Measurements from ENCODE around the gene PPP1R18.
"Not testable (repeated sequence)": the region's sequence is repeated elsewhere in the genome, so short reads cannot be mapped to it uniquely, and the experiment has no call there.

PPP1R18 gene

GRCh38 chr6:30670760-30671527 lies 15.5 kb downstream of the PPP1R18 start:
- in situ Hi-C loops (cut with MboI; ENCODE audit: low sequenced_read_pairs): no loop called here

GRCh38 chr6:30666300-30666699 lies 20.1 kb downstream of the PPP1R18 start:
- in situ Hi-C loops (cut with MboI; ENCODE audit: low sequenced_read_pairs): not testable (repeated sequence)

- in situ Hi-C loops (cut with MboI; ENCODE audit: low sequenced_read_pairs): no loop called here
These were observed 21.3 kb downstream of the PPP1R18 start for GRCh38 chr6:30664994-30665767.

GRCh38 chr6:30657922-30658321 lies 28.5 kb downstream of the PPP1R18 start:
- in situ Hi-C loops (cut with MboI; ENCODE audit: low sequenced_read_pairs): not testable (repeated sequence)

GRCh38 chr6:30657454-30657853 lies 29.0 kb downstream of the PPP1R18 start:
- in situ Hi-C loops (cut with MboI; ENCODE audit: low sequenced_read_pairs): no loop called here

- in situ Hi-C loops (cut with MboI; ENCODE audit: low sequenced_read_pairs): no loop called here
These were observed 29.9 kb downstream of the PPP1R18 start for GRCh38 chr6:30656513-30656912.

GRCh38 chr6:30655743-30656094 lies 30.7 kb downstream of the PPP1R18 start:
- in situ Hi-C loops (cut with MboI; ENCODE audit: low sequenced_read_pairs): no loop called here

GRCh38 chr6:30654798-30655742 lies 31.4 kb downstream of the PPP1R18 start:
- in situ Hi-C loops (cut with MboI; ENCODE audit: low sequenced_read_pairs): no loop called here

- in situ Hi-C loops (cut with MboI; ENCODE audit: low sequenced_read_pairs): no loop called here
These were observed 35.3 kb downstream of the PPP1R18 start for GRCh38 chr6:30651143-30651542.

- in situ Hi-C loops (cut with MboI; ENCODE audit: low sequenced_read_pairs): no loop called here
These were observed 39.0 kb downstream of the PPP1R18 start for GRCh38 chr6:30647242-30648116.

- in situ Hi-C loops (cut with MboI; ENCODE audit: low sequenced_read_pairs): no loop called here
These were observed 39.8 kb downstream of the PPP1R18 start, which contains the start of gene C6orf136 for GRCh38 chr6:30646450-30647241. TSS of gene C6orf136 (plus strand) at chr6:30647133. CDS start at chr6:30647232, 99 bp downstream.

- in situ Hi-C loops (cut with MboI; ENCODE audit: low sequenced_read_pairs): no loop called here
These were observed 40.5 kb downstream of the PPP1R18 start for GRCh38 chr6:30645989-30646388.

- in situ Hi-C loops (cut with MboI; ENCODE audit: low sequenced_read_pairs): no loop called here
These were observed 41.7 kb downstream of the PPP1R18 start for GRCh38 chr6:30644769-30645168.

- in situ Hi-C loops (cut with MboI; ENCODE audit: low sequenced_read_pairs): no loop called here
These were observed 42.8 kb downstream of the PPP1R18 start for GRCh38 chr6:30643656-30644055.

- in situ Hi-C loops (cut with MboI; ENCODE audit: low sequenced_read_pairs): no loop called here
These were observed 45.4 kb downstream of the PPP1R18 start for GRCh38 chr6:30641048-30641447.

- in situ Hi-C loops (cut with MboI; ENCODE audit: low sequenced_read_pairs): no loop called here
These were observed 46.0 kb downstream of the PPP1R18 start for GRCh38 chr6:30640481-30640880.

- in situ Hi-C loops (cut with MboI; ENCODE audit: low sequenced_read_pairs): no loop called here
These were observed 50.6 kb downstream of the PPP1R18 start for GRCh38 chr6:30635834-30636233.

- in situ Hi-C loops (cut with MboI; ENCODE audit: low sequenced_read_pairs): no loop called here
These were observed 59.7 kb downstream of the PPP1R18 start, which contains the start of gene ATAT1 for GRCh38 chr6:30626484-30627366. TSS of gene ATAT1 (plus strand) at chr6:30626874.
